Panc1 (cell line): ENCODE measurements around the gene MAGI2. TPM values are rescaled to one million over a fixed set of nuclear protein-coding genes. Genes with fewer than 3 reads are reported as not detected.

Experiments
- ATAC-seq: fragments of 200-7000 bp; cut with Tn5 transposase; 2 replicates; pipeline ENCODE4 v1.9.1; 2020; ENCODE audit warnings: mild to moderate bottlenecking, moderate library complexity
- BruUV-seq: library from RNA; stranded (reverse); fragments of 400-500 nt; replicated peaks from 2 replicates; lab custom pipeline; 2021; lab: Mats Ljungman, UMichigan
- CTCF ChIA-PET: fragments of 300-600 bp; sonication (Branson Sonifier 250); formaldehyde crosslinking; loops from one replicate; lab custom pipeline; 2022; ENCODE audit warnings: antibody characterized with exemption; lab: Charles Lee
- POLR2A ChIA-PET: fragments of 300-600 bp; sonication (Branson Sonifier 250); formaldehyde crosslinking; loops from one replicate; lab custom pipeline; 2022; ENCODE audit warnings: antibody characterized with exemption; lab: Charles Lee
- DNase-seq: peaks from one replicate; pipeline ENCODE4 v3.0.0-alpha.2; 2010; ENCODE audit warnings: low read depth, low spot score
- H3K27ac ChIP-seq: 2 replicates; pipeline ENCODE4 v1.5.1; 2011; ENCODE audit warnings: mild to moderate bottlenecking, low read length, inconsistent platforms
- H3K27me3 ChIP-seq: fragments of 200-500 bp; sonication (Bioruptor generic); 2 replicates; pipeline ENCODE4 v1.6.0; 2014; ENCODE audit warnings: low read length, inconsistent platforms; ENCODE audit not compliant: control insufficient read depth, insufficient read depth
- H3K36me3 ChIP-seq: fragments of 200-500 bp; sonication (Bioruptor generic); 2 replicates; pipeline ENCODE4 v1.5.1; 2014; ENCODE audit warnings: inconsistent platforms, mild to moderate bottlenecking, low read length, moderate library complexity; ENCODE audit not compliant: control insufficient read depth, insufficient read depth
- H3K4me1 ChIP-seq: 2 replicates; pipeline ENCODE4 v1.5.1; 2011; ENCODE audit warnings: inconsistent platforms, mild to moderate bottlenecking, low read length, moderate library complexity; ENCODE audit not compliant: control insufficient read depth, insufficient read depth
- H3K4me3 ChIP-seq, 2 experiments: 2 replicates each; pipeline ENCODE4 v1.5.1; 2011 to 2012; ENCODE audit warnings: low read depth in 2 of 2, low read length in 2 of 2, mild to moderate bottlenecking in 2 of 2, inconsistent platforms in 1 of 2, moderate library complexity in 1 of 2
- H3K9me3 ChIP-seq: fragments of 200-500 bp; sonication (Bioruptor generic); 2 replicates; pipeline ENCODE4 v1.5.1; 2014; ENCODE audit warnings: low read depth, mild to moderate bottlenecking, inconsistent platforms, low read length, moderate library complexity; ENCODE audit not compliant: control insufficient read depth, insufficient read depth
- POLR2AphosphoS5 ChIP-seq: IDR thresholded peaks from 2 replicates; pipeline ENCODE4 v1.6.1; 2012; ENCODE audit warnings: mild to moderate bottlenecking, low read depth, low read length, moderate library complexity
- SIN3A ChIP-seq: IDR thresholded peaks from 2 replicates; pipeline ENCODE4 v1.6.1; 2012; ENCODE audit warnings: low read depth, mild to moderate bottlenecking, low read length, moderate library complexity, borderline replicate concordance; ENCODE audit not compliant: insufficient read depth
- TCF7L2 ChIP-seq: IDR thresholded peaks from 2 replicates; pipeline ENCODE4 v1.6.1; 2011; ENCODE audit warnings: mild to moderate bottlenecking, low read depth, low read length, inconsistent platforms
- in situ Hi-C: cut with HindIII; loops from 2 replicates; pipeline ENCODE4 v1.10.0; 2016; ENCODE audit warnings: low sequenced_read_pairs, low pct_unique_long_range_greater_than_20kb
- intact Hi-C: fragments of 100-400 bp; cut with micrococcal nuclease; formaldehyde crosslinking; loops from one replicate; pipeline ENCODE4 v1.10.0; 2022; ENCODE audit not compliant: unreplicated experiment
- total RNA-seq: library from RNA; stranded (reverse); gene quantifications from one replicate; pipeline ENCODE4 v1.2.1, GENCODE V29; 2021; ENCODE audit not compliant: unreplicated experiment
- TF ChIP-seq, protein P1 (sequence below), 2 experiments: IDR thresholded peaks; 2 replicates each; pipeline ENCODE4 v1.6.1; 2011 to 2012; ENCODE audit warnings: low read depth in 2 of 2, control low read depth in 1 of 2, low read length in 1 of 2, mild to moderate bottlenecking in 1 of 2, moderate library complexity in 1 of 2; ENCODE audit not compliant: insufficient read depth in 1 of 2
- TF ChIP-seq, protein P2 (sequence below): fragments of 450-650 bp; IDR thresholded peaks from 2 replicates; pipeline ENCODE4 v1.5.1; 2017; ENCODE audit warnings: mild to moderate bottlenecking

The MAGI2 gene
- total RNA-seq, 1 experiment from 2014 or later, result 5.4 TPM

DNA sequence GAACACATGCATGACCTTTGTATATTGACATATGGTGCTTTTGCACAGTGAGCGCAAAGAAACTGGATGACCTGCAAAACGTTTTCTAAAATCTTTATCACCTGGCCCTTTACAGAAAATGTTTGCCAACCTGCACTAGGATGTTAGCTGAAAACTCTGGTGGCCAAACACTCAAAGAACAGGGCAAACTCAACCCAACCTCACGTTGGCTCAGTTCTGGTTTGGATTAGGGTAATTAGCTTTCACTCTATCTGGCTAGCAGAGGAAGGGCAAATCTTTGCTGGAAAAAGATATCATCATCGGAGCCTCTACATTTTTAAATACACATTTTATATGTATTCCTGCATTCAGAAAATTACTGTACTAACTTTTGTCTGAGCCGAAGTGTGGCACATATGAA lies 966.0 kb downstream of the MAGI2 start:
- DNase-seq, result no peak
- intact Hi-C loops, result no loop called here
- no peak for ATAC-seq
- CTCF ChIA-PET, result no interaction called here
- no peak overlapping the region for H3K4me3 ChIP-seq
- no peaks in the 10 kb centered on the region for H3K9me3 ChIP-seq
- H3K27me3 ChIP-seq, result no peaks in the 10 kb centered on the region
- no TSS peak for BruUV-seq
- in situ Hi-C loops, result no loop called here
- H3K36me3 ChIP-seq, result no peaks in the 10 kb centered on the region
- no peaks in the 10 kb centered on the region for H3K4me1 ChIP-seq
- POLR2A ChIA-PET, result no interaction called here
- H3K27ac ChIP-seq, result no peak overlapping the region
- no peak for TF ChIP-seq POLR2AphosphoS5
- TF ChIP-seq, protein P1, sequence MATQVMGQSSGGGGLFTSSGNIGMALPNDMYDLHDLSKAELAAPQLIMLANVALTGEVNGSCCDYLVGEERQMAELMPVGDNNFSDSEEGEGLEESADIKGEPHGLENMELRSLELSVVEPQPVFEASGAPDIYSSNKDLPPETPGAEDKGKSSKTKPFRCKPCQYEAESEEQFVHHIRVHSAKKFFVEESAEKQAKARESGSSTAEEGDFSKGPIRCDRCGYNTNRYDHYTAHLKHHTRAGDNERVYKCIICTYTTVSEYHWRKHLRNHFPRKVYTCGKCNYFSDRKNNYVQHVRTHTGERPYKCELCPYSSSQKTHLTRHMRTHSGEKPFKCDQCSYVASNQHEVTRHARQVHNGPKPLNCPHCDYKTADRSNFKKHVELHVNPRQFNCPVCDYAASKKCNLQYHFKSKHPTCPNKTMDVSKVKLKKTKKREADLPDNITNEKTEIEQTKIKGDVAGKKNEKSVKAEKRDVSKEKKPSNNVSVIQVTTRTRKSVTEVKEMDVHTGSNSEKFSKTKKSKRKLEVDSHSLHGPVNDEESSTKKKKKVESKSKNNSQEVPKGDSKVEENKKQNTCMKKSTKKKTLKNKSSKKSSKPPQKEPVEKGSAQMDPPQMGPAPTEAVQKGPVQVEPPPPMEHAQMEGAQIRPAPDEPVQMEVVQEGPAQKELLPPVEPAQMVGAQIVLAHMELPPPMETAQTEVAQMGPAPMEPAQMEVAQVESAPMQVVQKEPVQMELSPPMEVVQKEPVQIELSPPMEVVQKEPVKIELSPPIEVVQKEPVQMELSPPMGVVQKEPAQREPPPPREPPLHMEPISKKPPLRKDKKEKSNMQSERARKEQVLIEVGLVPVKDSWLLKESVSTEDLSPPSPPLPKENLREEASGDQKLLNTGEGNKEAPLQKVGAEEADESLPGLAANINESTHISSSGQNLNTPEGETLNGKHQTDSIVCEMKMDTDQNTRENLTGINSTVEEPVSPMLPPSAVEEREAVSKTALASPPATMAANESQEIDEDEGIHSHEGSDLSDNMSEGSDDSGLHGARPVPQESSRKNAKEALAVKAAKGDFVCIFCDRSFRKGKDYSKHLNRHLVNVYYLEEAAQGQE (IDR thresholded peaks at IDR 0.05; ENCODE audit: insufficient read depth in 1 of 2, low read depth in 2 of 2, low read length in 1 of 2), result no peak
- TF ChIP-seq SIN3A, result no peak

DNA sequence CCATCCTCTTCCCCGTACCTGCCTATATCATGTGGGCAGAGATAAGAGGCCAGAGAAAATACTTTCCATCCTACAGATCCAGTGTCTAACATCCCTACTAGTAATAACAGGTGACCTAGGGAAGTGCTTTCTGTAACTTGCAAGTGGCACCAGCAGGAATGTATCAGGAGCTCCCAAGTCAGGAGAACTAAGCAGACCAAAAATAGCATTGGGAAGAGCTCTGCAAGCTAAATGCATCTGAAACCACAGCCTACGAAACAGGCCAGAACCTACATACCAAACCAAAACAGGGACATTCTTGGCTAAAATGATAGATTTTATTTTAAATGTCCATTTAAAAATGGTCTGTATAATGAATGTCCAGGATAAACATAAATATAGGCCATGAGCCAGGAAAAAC lies 974.1 kb downstream of the MAGI2 start:
- H3K27ac ChIP-seq, result no peak overlapping the region
- ATAC-seq (no peak), DNase-seq (no peak)
- no peaks in the 10 kb centered on the region for H3K9me3 ChIP-seq
- H3K27me3 ChIP-seq, result no peaks in the 10 kb centered on the region; the same call in 1 of the 2 replicates
- H3K36me3 ChIP-seq, result no peaks in the 10 kb centered on the region
- in situ Hi-C loops (no loop called here), intact Hi-C loops (no loop called here)
- BruUV-seq, result no TSS peak
- no peak overlapping the region for H3K4me3 ChIP-seq
- TF ChIP-seq, protein P1 (IDR thresholded peaks at IDR 0.05; ENCODE audit: insufficient read depth in 1 of 2, low read depth in 2 of 2, low read length in 1 of 2), result no peak
- TF ChIP-seq POLR2AphosphoS5, result no peak
- TF ChIP-seq, protein P2, sequence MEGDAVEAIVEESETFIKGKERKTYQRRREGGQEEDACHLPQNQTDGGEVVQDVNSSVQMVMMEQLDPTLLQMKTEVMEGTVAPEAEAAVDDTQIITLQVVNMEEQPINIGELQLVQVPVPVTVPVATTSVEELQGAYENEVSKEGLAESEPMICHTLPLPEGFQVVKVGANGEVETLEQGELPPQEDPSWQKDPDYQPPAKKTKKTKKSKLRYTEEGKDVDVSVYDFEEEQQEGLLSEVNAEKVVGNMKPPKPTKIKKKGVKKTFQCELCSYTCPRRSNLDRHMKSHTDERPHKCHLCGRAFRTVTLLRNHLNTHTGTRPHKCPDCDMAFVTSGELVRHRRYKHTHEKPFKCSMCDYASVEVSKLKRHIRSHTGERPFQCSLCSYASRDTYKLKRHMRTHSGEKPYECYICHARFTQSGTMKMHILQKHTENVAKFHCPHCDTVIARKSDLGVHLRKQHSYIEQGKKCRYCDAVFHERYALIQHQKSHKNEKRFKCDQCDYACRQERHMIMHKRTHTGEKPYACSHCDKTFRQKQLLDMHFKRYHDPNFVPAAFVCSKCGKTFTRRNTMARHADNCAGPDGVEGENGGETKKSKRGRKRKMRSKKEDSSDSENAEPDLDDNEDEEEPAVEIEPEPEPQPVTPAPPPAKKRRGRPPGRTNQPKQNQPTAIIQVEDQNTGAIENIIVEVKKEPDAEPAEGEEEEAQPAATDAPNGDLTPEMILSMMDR, result no peak
- no peak for TF ChIP-seq TCF7L2
- TF ChIP-seq SIN3A, result no peak
- ChIA-PET CTCF (no interaction called here), POLR2A (no interaction called here)
- no peaks in the 10 kb centered on the region for H3K4me1 ChIP-seq
